VCaP (cell line): ENCODE results near the gene MAP1LC3A.

ENCODE experiments used
- H3K27ac ChIP-seq: fragments of 450-650 bp; 2 replicates; pipeline ENCODE4 v1.5.1; 2017
- TF ChIP-seq, protein P1 (sequence below): fragments of 450-650 bp; conservative IDR thresholded peaks from 2 replicates; pipeline ENCODE4 v1.5.1; 2017; ENCODE audit warnings: mild to moderate bottlenecking, moderate library complexity

Gene MAP1LC3A

GRCh38 chr20:34585019-34585418, 26.5 kb downstream of the MAP1LC3A start:
- TF ChIP-seq, protein P1, sequence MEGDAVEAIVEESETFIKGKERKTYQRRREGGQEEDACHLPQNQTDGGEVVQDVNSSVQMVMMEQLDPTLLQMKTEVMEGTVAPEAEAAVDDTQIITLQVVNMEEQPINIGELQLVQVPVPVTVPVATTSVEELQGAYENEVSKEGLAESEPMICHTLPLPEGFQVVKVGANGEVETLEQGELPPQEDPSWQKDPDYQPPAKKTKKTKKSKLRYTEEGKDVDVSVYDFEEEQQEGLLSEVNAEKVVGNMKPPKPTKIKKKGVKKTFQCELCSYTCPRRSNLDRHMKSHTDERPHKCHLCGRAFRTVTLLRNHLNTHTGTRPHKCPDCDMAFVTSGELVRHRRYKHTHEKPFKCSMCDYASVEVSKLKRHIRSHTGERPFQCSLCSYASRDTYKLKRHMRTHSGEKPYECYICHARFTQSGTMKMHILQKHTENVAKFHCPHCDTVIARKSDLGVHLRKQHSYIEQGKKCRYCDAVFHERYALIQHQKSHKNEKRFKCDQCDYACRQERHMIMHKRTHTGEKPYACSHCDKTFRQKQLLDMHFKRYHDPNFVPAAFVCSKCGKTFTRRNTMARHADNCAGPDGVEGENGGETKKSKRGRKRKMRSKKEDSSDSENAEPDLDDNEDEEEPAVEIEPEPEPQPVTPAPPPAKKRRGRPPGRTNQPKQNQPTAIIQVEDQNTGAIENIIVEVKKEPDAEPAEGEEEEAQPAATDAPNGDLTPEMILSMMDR, result no peak
- H3K27ac ChIP-seq, result no peak overlapping the region

GRCh38 chr20:34586488-34587163, 28.1 kb downstream of the MAP1LC3A start:
- TF ChIP-seq, protein P1, result no peak
- H3K27ac ChIP-seq, result no peak overlapping the region

GRCh38 chr20:34595377-34596184, 37.1 kb downstream of the MAP1LC3A start:
- TF ChIP-seq, protein P1, result no peak
- H3K27ac ChIP-seq, result no peak overlapping the region

DNA sequence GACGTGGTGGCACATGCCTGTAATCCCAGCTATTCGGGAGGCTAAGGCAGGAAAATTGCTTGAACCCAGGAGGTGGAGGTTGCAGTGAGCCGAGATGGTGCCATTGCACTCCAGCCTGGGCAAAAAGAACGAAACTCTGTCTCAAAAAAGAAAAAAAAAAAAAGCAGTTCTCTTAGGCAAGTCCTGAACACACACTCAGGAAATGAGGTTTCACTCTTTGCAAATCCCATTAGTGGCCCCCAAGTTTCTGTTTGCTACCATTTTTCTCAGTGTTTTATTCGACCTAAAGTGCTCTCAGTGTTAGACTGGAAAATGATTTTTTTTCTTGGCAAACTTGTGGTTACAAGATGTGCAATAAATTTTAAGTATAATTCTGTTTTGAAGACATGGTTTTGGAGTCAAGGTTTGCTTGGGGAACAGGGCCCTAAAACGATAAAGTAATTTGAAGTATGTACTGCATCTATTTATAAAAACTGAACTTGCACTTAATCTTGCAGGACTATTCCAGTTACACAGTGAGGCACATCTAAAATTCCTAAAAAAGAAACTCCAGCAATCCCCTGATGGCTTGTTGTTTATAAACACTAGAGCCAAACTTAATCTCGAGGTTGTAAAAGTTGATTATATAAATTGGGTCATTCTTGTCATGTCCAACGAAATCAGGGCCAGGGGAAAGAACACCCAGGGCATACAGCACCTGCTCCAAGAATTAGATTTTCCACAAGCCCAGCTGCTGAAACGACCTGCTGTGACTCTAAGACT, 42.6 kb downstream of the MAP1LC3A start:
- H3K27ac ChIP-seq, result no peak overlapping the region
- TF ChIP-seq, protein P1, result no peak

- TF ChIP-seq, protein P1, result no peak
- H3K27ac ChIP-seq, result no peak overlapping the region
Measured at GRCh38 chr20:34604980-34605788, 46.7 kb downstream of the MAP1LC3A start.

DNA sequence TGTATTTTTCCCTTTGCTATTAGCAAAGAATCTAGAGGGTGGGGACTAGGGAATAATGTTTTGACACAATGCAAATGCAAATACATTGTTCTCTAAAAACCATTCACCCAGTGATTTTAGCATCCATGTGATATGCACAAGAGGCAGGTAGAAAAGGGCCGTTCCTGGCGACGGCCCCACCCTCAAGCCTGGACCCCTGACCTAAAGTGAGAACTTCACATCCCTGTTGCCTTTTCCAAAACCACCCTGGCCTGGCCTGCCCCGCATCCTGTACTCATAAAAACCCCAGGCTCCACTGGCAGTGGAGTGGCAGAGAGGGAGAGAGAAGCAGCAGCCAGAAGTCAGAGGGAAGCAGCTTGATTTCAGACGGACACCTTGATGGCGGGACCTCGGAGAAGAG, 48.5 kb downstream of the MAP1LC3A start:
- TF ChIP-seq, protein P1, result no peak
- no peak overlapping the region for H3K27ac ChIP-seq
